Endometrium (tissue), 2 donors: ENCODE measurements around the gene MICAL1.

ENCODE experiments used
- FAIRE-seq: peaks from 2 replicates; lab custom pipeline; 2012; peaks lifted over from hg19 to GRCh38; lab: Jason Lieb, UNC
- donor health status: control.
- donor health status: control.

MICAL1 gene

GRCh38 chr6:109429496-109429895 lies 26.1 kb downstream of the MICAL1 start:
- no peak for FAIRE-seq

GRCh38 chr6:109428889-109429477 lies 26.6 kb downstream of the MICAL1 start:
- no peak for FAIRE-seq

- no peak for FAIRE-seq
These were observed 30.6 kb downstream of the MICAL1 start for GRCh38 chr6:109424946-109425345.

- FAIRE-seq: no peak
These were observed 34.4 kb downstream of the MICAL1 start for GRCh38 chr6:109421184-109421583.

- no peak for FAIRE-seq
These were observed 34.8 kb downstream of the MICAL1 start for GRCh38 chr6:109420751-109421150.

GRCh38 chr6:109417646-109418045 lies 37.9 kb downstream of the MICAL1 start:
- FAIRE-seq: no peak

GRCh38 chr6:109411034-109411433 lies 44.5 kb downstream of the MICAL1 start:
- no peak for FAIRE-seq

- FAIRE-seq: no peak
These were observed 49.4 kb downstream of the MICAL1 start for GRCh38 chr6:109406196-109406595.

GRCh38 chr6:109397020-109397419 lies 58.6 kb downstream of the MICAL1 start:
- no peak for FAIRE-seq

GRCh38 chr6:109396046-109396718 lies 59.4 kb downstream of the MICAL1 start:
- no peak for FAIRE-seq
